Bronchial epithelial cell (primary cell): ENCODE data around the gene DYSF. TPM values are rescaled to one million over a fixed set of nuclear protein-coding genes. Genes with fewer than 3 reads are reported as not detected.
A peak's percentile ranks its signal among the peaks of the same experiment; 100 is the strongest.
"Not testable (repeated sequence)": the region's sequence is repeated elsewhere in the genome, so short reads cannot be mapped to it uniquely, and the experiment has no call there.

Experiments
- DNase-seq: peaks from one replicate; pipeline ENCODE4 v3.0.0-alpha.2; 2010; ENCODE audit warnings: low read depth
- FAIRE-seq: peaks from 2 replicates; lab custom pipeline; 2011; peaks lifted over from hg19 to GRCh38; lab: Jason Lieb, UNC
- H3K27me3 ChIP-seq: 2 replicates; pipeline ENCODE4 v1.5.1; 2011; ENCODE audit warnings: low read length; ENCODE audit not compliant: control insufficient read depth, insufficient read depth
- H3K36me3 ChIP-seq: 2 replicates; pipeline ENCODE4 v1.5.1; 2011; ENCODE audit warnings: low read length; ENCODE audit not compliant: control insufficient read depth, insufficient read depth
- H3K4me3 ChIP-seq: 2 replicates; pipeline ENCODE4 v1.5.1; 2011; ENCODE audit warnings: mild to moderate bottlenecking, low read depth, low read length, control low read depth
- CTCF ChIP-seq: IDR thresholded peaks from 2 replicates; pipeline ENCODE4 v1.5.1; 2011; ENCODE audit warnings: mild to moderate bottlenecking, moderate library complexity, low read length, control low read depth, inconsistent platforms; ENCODE audit not compliant: insufficient read depth, severe bottlenecking
- total RNA-seq: library from RNA; depleted of rRNA; stranded (reverse); fragments of >200 nt; gene quantifications from 2 replicates; pipeline ENCODE4 v1.2.1, GENCODE V29; 2014

The DYSF gene
- total RNA-seq, 1 donor from 2014 or later = under 0.01 TPM

- FAIRE-seq = no peak
- TF ChIP-seq CTCF = no peak
- DNase-seq = no peak
- Histone ChIP-seq H3K36me3 (peaks cover 4% of the 10 kb centered on the region), H3K4me3 (no peak overlapping the region), H3K27me3 (no peaks in the 10 kb centered on the region)
Observed at GRCh38 chr2:71419976-71420375, 33.4 kb upstream of the DYSF start.

GRCh38 chr2:71422786-71423185 lies 30.6 kb upstream of the DYSF start:
- TF ChIP-seq CTCF = no peak
- DNase-seq (no peak), FAIRE-seq (no peak)
- H3K4me3 ChIP-seq = no peak overlapping the region
- peaks cover 7% of the 10 kb centered on the region for H3K36me3 ChIP-seq
- no peaks in the 10 kb centered on the region for H3K27me3 ChIP-seq

GRCh38 chr2:71423817-71424420 lies 29.4 kb upstream of the DYSF start:
- DNase-seq (no peak), FAIRE-seq (no peak)
- TF ChIP-seq CTCF = no peak
- H3K4me3 ChIP-seq = no peak overlapping the region
- no peaks in the 10 kb centered on the region for H3K27me3 ChIP-seq
- H3K36me3 ChIP-seq = peaks cover 8% of the 10 kb centered on the region

- no peak for FAIRE-seq
- no peak for TF ChIP-seq CTCF
- DNase-seq = peak; percentile 8
- H3K36me3 ChIP-seq = peaks cover 10% of the 10 kb centered on the region
- no peak overlapping the region for H3K4me3 ChIP-seq
- no peaks in the 10 kb centered on the region for H3K27me3 ChIP-seq
Observed at GRCh38 chr2:71426721-71427120, 26.6 kb upstream of the DYSF start.

GRCh38 chr2:71428472-71429383 lies 24.6 kb upstream of the DYSF start:
- no peak for TF ChIP-seq CTCF
- DNase-seq = no peak
- Histone ChIP-seq H3K4me3 (no peak overlapping the region), H3K36me3 (peaks cover 18% of the 10 kb centered on the region), H3K27me3 (no peaks in the 10 kb centered on the region)
- FAIRE-seq = no peak

- not testable (repeated sequence) for H3K27me3 ChIP-seq, DNase-seq, FAIRE-seq, H3K4me3 ChIP-seq, H3K36me3 ChIP-seq
Observed at GRCh38 chr2:71445142-71445541, 8.2 kb upstream of the DYSF start.
